ENCODE results near the gene UBA5.

UBA5 gene

GRCh38 chr3:132716372-132716771 lies 56.2 kb downstream of the UBA5 start:
- DNase-seq (ENCODE audit: low spot score), result no peak

- no peak for DNase-seq (ENCODE audit: low spot score)
Measured at GRCh38 chr3:132720228-132720627, 60.1 kb downstream of the UBA5 start.

GRCh38 chr3:132721479-132722164 lies 61.5 kb downstream of the UBA5 start:
- peak; percentile 36 for DNase-seq (ENCODE audit: low spot score)

- DNase-seq (ENCODE audit: low spot score), result peak; percentile 95
Measured at GRCh38 chr3:132722165-132723023, 62.3 kb downstream of the UBA5 start, which contains the start of gene NPHP3. Gene NPHP3 (minus strand): TSS chr3:132722409. CDS start chr3:132722355, 54 bp downstream.

GRCh38 chr3:132723024-132723950 lies 63.2 kb downstream of the UBA5 start:
- DNase-seq (ENCODE audit: low spot score), result no peak

- DNase-seq (ENCODE audit: low spot score), result peak; percentile 70
Measured at GRCh38 chr3:132726341-132726823, 66.3 kb downstream of the UBA5 start.
